IMR-90 (cell line): ENCODE data around the gene CHMP5.

Source experiments
- BHLHE40 ChIP-seq: fragments of 150-350 bp; IDR thresholded peaks from 2 replicates; pipeline ENCODE4 v1.6.1; 2016; ENCODE audit warnings: mild to moderate bottlenecking, low read depth, low read length
- TF ChIP-seq, protein P1 (sequence below): fragments of 150-350 bp; IDR thresholded peaks from 2 replicates; pipeline ENCODE4 v1.6.1; 2016; ENCODE audit warnings: low read depth, mild to moderate bottlenecking, low read length, moderate library complexity, borderline replicate concordance
- TF ChIP-seq, protein P2 (sequence below): conservative IDR thresholded peaks from 2 replicates; pipeline ENCODE4 v1.5.1; 2012; ENCODE audit warnings: mild to moderate bottlenecking, low read depth, low read length, improper control_type of control experiment

DNA sequence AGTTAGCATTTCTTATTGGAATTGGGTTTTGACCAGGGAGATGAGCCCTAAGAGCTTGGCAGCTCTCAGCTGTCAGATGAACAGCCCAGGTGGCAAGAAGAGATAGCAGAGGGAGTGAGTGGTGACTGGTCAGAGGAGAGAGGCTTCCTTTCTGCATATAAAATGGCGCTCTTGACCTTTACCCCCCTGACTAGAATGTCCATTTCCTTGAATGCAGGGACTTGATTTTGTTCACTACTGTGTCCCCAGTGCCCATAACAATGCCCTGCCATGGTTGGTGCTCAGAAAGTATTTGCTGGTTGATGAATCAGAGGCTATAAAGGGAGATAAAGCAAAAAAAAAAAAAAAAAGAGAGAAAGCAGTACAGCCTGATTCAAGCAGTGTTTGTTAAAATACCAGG is 7.2 kb downstream of the CHMP5 start:
- TF ChIP-seq BHLHE40: no peak
- TF ChIP-seq, protein P1, sequence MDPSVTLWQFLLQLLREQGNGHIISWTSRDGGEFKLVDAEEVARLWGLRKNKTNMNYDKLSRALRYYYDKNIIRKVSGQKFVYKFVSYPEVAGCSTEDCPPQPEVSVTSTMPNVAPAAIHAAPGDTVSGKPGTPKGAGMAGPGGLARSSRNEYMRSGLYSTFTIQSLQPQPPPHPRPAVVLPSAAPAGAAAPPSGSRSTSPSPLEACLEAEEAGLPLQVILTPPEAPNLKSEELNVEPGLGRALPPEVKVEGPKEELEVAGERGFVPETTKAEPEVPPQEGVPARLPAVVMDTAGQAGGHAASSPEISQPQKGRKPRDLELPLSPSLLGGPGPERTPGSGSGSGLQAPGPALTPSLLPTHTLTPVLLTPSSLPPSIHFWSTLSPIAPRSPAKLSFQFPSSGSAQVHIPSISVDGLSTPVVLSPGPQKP: no peak
- TF ChIP-seq, protein P2, sequence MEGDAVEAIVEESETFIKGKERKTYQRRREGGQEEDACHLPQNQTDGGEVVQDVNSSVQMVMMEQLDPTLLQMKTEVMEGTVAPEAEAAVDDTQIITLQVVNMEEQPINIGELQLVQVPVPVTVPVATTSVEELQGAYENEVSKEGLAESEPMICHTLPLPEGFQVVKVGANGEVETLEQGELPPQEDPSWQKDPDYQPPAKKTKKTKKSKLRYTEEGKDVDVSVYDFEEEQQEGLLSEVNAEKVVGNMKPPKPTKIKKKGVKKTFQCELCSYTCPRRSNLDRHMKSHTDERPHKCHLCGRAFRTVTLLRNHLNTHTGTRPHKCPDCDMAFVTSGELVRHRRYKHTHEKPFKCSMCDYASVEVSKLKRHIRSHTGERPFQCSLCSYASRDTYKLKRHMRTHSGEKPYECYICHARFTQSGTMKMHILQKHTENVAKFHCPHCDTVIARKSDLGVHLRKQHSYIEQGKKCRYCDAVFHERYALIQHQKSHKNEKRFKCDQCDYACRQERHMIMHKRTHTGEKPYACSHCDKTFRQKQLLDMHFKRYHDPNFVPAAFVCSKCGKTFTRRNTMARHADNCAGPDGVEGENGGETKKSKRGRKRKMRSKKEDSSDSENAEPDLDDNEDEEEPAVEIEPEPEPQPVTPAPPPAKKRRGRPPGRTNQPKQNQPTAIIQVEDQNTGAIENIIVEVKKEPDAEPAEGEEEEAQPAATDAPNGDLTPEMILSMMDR: no peak
